Type B pancreatic cell (in vitro differentiated cells): Measurements from ENCODE around the gene EDA. TPM values are rescaled to one million over a fixed set of nuclear protein-coding genes. Genes with fewer than 3 reads are reported as not detected.

Source experiments
- DNase-seq: peaks from one replicate; pipeline ENCODE4 v3.0.0; 2021; ENCODE audit warnings: mixed read lengths; ENCODE audit not compliant: unreplicated experiment; ENCODE audit errors: extremely low spot score
- H3K27ac Mint-ChIP-seq: 2 replicates; pipeline ENCODE4 v1.8.0; 2021; ENCODE audit warnings: mild to moderate bottlenecking, mixed read lengths
- H3K27me3 Mint-ChIP-seq: 2 replicates; pipeline ENCODE4 v1.8.0; 2021; ENCODE audit warnings: mixed read lengths
- H3K36me3 Mint-ChIP-seq: 2 replicates; pipeline ENCODE4 v1.8.0; 2021; ENCODE audit warnings: mixed read lengths
- H3K4me1 Mint-ChIP-seq: one replicate; pipeline ENCODE4 v1.8.0; 2021; ENCODE audit warnings: mixed read lengths; ENCODE audit not compliant: unreplicated experiment
- H3K4me3 Mint-ChIP-seq: 2 replicates; pipeline ENCODE4 v1.8.0; 2021; ENCODE audit warnings: mild to moderate bottlenecking, mixed read lengths
- H3K9me3 Mint-ChIP-seq: 2 replicates; pipeline ENCODE4 v1.8.0; 2021; ENCODE audit warnings: mixed read lengths
- total RNA-seq: library from RNA; stranded (reverse); gene quantifications from 2 replicates; pipeline ENCODE4 v1.2.1, GENCODE V29; 2021; ENCODE audit warnings: low replicate concordance
- TF ChIP-seq, protein P1 (sequence below): fragments of 200-600 bp; sonication (generic); conservative IDR thresholded peaks from 2 replicates; pipeline ENCODE4 v1.5.0; 2021; ENCODE audit warnings: antibody characterized with exemption, mild to moderate bottlenecking

Gene EDA
- total RNA-seq, 1 donor from 2014 or later, result 4.4 TPM

DNA sequence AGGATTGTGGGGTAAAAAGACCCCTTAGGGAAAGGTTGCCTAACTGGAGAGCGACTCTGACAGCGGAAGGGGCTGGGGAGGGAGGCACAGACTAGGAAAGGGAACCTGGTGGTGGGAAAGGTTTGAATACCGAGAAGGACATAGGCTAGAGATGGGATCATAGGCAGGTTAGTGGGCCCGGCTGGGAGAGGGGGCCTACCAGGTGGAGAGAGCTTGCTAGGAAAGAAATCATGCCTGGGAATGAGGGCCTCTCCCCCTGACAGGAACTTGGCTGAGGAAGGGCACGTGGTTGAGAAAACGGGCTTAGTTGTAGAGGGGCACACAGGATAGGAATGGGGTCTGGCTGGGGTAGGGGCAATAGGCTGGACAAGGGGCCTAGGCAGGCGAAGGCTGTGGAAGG, 450.7 kb downstream of the EDA start:
- H3K4me1 Mint-ChIP-seq, result no peaks in the 10 kb centered on the region
- no peak overlapping the region for H3K27ac Mint-ChIP-seq
- H3K36me3 Mint-ChIP-seq, result no peaks in the 10 kb centered on the region
- no peaks in the 10 kb centered on the region for H3K9me3 Mint-ChIP-seq
- peaks cover 3% of the 10 kb centered on the region for H3K27me3 Mint-ChIP-seq
- TF ChIP-seq, protein P1, sequence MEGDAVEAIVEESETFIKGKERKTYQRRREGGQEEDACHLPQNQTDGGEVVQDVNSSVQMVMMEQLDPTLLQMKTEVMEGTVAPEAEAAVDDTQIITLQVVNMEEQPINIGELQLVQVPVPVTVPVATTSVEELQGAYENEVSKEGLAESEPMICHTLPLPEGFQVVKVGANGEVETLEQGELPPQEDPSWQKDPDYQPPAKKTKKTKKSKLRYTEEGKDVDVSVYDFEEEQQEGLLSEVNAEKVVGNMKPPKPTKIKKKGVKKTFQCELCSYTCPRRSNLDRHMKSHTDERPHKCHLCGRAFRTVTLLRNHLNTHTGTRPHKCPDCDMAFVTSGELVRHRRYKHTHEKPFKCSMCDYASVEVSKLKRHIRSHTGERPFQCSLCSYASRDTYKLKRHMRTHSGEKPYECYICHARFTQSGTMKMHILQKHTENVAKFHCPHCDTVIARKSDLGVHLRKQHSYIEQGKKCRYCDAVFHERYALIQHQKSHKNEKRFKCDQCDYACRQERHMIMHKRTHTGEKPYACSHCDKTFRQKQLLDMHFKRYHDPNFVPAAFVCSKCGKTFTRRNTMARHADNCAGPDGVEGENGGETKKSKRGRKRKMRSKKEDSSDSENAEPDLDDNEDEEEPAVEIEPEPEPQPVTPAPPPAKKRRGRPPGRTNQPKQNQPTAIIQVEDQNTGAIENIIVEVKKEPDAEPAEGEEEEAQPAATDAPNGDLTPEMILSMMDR, result no peak
- no peak overlapping the region for H3K4me3 Mint-ChIP-seq
- DNase-seq, result no peak

DNA sequence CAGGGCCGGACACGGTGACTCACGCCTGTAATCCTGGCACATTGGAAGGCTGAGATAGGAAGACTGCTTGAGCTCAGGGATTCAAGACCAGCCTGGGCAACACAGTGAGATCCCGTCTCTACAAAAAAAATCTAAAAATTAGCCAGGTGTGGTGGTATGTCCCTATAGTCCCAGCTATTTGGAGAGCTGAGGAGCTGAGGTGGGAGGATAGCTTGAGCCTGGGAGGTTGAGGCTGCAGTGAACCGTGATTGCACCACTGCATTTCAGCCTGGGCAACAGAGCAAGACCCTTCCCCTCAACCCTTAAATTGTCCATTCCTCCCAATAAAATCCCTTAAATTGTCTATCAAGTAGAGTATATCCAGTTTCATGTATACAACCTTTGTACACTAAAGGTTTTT, 463.4 kb downstream of the EDA start:
- no peaks in the 10 kb centered on the region for H3K4me1 Mint-ChIP-seq
- H3K4me3 Mint-ChIP-seq, result no peak overlapping the region
- H3K36me3 Mint-ChIP-seq, result no peaks in the 10 kb centered on the region
- no peaks in the 10 kb centered on the region for H3K27me3 Mint-ChIP-seq
- H3K27ac Mint-ChIP-seq, result no peak overlapping the region
- no peak for DNase-seq
- TF ChIP-seq, protein P1, result no peak
- H3K9me3 Mint-ChIP-seq, result no peaks in the 10 kb centered on the region

DNA sequence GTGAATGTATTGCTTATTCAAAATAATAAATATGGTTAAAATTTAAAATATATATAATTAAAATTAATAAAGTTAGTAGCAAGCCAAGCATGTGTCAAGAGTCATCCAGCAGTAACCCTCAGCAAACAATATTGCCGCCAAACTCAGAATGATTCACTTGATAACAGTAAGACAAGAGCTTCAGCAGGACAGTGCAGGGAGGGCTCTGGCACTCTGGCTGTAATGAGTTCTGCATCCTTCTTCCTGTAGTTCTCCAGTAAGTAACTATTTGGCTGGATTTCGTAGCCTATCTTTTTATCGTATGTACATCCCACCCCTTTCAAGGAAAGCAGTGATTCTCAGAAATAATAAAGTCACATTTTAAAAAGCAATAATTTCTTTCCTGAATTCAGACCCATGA, 464.0 kb downstream of the EDA start:
- TF ChIP-seq, protein P1, result no peak
- Mint-ChIP-seq H3K27me3 (no peaks in the 10 kb centered on the region), H3K27ac (no peak overlapping the region), H3K36me3 (no peaks in the 10 kb centered on the region), H3K9me3 (no peaks in the 10 kb centered on the region), H3K4me3 (no peak overlapping the region), H3K4me1 (no peaks in the 10 kb centered on the region)
- no peak for DNase-seq

DNA sequence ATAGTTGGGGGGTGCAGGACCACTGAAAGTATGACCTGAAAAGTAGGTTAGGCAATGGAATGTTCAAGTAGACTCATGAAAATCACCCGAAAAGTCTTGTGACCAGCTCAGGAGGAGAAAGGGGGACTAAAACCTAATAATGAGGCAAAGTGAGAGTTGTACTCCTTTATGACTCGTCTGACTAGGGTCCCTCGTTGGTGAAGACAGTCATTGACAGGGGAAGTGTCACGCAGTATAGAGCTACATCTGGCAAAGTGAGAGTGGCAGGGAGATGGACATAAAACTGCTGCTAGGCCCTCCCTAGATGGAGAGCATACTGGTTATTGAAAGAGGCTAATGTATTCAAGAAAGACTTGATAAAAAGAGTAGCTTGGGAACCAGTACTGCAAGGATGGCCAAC, 466.8 kb downstream of the EDA start:
- no peak overlapping the region for H3K27ac Mint-ChIP-seq
- H3K9me3 Mint-ChIP-seq, result no peaks in the 10 kb centered on the region
- no peaks in the 10 kb centered on the region for H3K36me3 Mint-ChIP-seq
- no peak overlapping the region for H3K4me3 Mint-ChIP-seq
- no peaks in the 10 kb centered on the region for H3K4me1 Mint-ChIP-seq
- H3K27me3 Mint-ChIP-seq, result no peaks in the 10 kb centered on the region
- no peak for DNase-seq
- TF ChIP-seq, protein P1, result no peak

DNA sequence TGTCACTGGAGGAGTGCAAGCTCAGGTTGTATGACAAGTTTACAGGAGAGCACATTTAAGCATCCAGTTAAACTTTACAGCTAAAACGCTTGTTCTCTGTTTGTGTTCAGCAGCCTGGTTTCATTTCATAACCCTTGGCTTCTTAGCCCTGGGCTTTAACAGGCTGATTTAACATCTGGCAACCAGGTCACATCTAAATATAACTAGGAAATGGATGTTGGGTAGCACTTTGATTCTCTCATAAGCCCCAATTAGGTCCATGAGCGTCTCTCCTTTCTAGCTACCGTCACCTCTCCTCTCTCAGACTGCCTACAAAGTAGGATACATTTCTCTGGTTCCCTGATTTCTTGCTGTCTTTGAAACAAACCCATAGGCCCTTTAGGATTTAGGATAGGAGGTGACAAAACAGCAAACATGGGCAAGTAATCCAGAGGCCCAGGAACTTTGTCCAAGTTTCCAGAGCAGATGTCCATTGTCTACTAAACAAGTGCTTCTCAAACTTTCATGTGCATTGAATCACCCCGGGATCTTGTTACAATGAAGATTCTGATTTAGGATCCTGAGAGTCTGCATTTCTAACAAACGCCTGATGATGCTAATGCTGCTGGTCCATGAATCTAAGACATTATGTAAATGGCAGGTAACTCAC, 468.8 kb downstream of the EDA start:
- no peak for DNase-seq
- H3K36me3 Mint-ChIP-seq, result no peaks in the 10 kb centered on the region
- H3K27me3 Mint-ChIP-seq, result no peaks in the 10 kb centered on the region
- H3K4me3 Mint-ChIP-seq, result no peak overlapping the region
- TF ChIP-seq, protein P1, result no peak
- H3K4me1 Mint-ChIP-seq, result no peaks in the 10 kb centered on the region
- no peak overlapping the region for H3K27ac Mint-ChIP-seq
- no peaks in the 10 kb centered on the region for H3K9me3 Mint-ChIP-seq
